Measurements from ENCODE around the gene PRPH.
"Not testable (repeated sequence)": the region's sequence is repeated elsewhere in the genome, so short reads cannot be mapped to it uniquely, and the experiment has no call there.

The PRPH gene

GRCh38 chr12:49295082-49295936 lies at the start of gene PRPH:
TSS of gene PRPH (plus strand) at chr12:49295147. CDS start at chr12:49295201, 54 bp downstream.
- no peak for DNase-seq

DNA sequence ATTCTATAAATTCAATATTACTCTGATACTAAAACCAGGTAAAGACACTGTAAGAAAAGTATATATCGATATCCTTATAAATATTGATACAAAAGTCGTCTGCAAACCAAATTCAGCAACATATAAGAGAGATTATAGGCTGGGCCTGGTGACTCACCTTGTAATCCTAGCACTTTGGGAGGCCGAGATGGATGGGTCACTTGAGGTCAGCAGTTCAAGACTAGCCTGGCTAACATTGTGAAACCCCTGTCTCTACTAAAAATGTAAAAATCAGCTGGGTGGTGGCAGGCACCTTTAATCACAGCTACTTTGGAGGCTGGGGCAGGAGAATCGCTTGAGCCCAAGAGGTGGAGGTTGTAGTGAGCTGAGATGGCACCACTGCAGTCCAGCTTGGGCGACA lies 43.6 kb upstream of the PRPH start:
- no peak for DNase-seq

GRCh38 chr12:49253033-49253623 lies 41.8 kb upstream of the PRPH start:
- no peak for DNase-seq

- DNase-seq = not testable (repeated sequence)
Observed at GRCh38 chr12:49255456-49255855, 39.5 kb upstream of the PRPH start.

- DNase-seq = no peak
Observed at GRCh38 chr12:49255857-49256637, 38.9 kb upstream of the PRPH start.

GRCh38 chr12:49257508-49258184 lies 37.3 kb upstream of the PRPH start:
- DNase-seq = not testable (repeated sequence)

DNA sequence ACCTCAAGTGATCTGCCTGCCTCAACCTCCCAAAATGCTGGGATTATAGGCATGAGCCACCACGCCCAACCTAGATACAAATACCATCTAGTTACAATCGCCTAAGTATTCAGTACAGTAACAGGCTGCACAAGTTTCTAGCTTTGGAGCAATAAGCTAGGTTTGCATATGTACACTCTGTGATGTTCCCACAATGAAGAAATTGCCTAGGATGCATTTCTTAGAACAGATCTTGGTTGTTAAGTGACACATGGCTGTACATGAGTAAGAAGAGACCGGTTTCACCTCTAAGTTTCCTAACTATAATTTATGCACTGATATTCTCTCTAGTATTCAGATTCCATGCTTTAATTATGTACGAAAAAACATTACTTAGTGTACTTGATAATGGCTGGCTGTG lies 35.5 kb upstream of the PRPH start:
- DNase-seq = no peak

GRCh38 chr12:49260166-49260565 lies 34.8 kb upstream of the PRPH start:
- no peak for DNase-seq

GRCh38 chr12:49260571-49261363 lies 34.2 kb upstream of the PRPH start:
- DNase-seq = no peak

GRCh38 chr12:49261721-49262120 lies 33.2 kb upstream of the PRPH start:
- no peak for DNase-seq

- no peak for DNase-seq
Observed at GRCh38 chr12:49263400-49263763, 31.6 kb upstream of the PRPH start.

- no peak for DNase-seq
Observed at GRCh38 chr12:49264466-49264872, 30.5 kb upstream of the PRPH start.

DNA sequence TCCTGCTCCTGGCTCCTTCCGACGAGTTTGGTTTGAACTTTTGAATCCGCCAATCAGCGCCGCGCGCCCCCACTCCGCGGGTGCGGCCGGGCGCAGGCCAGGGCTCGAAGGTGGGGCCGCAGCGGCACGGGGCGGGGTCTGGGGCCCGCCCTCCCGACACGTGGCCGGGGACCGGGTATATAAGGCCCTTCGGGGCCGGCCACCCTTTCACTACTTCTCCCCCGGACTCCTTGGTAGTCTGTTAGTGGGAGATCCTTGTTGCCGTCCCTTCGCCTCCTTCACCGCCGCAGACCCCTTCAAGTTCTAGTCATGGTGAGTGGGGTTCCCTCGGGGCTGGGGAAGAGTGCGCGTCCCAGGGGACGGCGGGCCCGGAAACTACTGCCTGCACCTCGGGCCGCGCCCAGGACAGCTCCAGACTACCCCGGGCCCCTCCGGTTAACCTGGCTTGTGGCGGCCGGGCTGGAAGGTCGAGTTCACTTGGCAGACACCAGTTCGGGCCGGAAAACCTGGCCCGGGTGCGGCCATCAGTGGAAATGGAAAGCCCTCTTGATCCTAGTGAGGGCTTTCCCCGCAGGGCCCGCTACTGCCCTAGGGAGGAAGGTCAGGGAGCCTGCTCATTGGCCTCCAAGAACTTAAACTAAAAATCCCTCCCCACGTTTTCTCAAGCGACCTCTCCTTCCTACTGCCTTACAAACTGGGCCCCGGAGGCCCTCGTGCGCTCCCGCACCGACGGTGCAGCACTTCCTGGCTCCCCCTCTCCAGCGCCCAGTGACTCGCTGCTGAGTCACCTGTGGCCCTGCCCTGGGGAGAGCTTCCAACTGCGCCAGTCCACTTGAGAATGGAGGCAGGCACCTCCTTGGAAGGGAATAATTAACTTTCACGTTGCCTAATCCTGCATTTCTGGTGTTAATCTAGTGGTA lies 29.8 kb upstream of the PRPH start, which contains the start of gene TUBA1C:
TUBA1C (plus strand) TSS at position 210 of the 920 bp plus-strand sequence; CDS start at position 310, 100 bp downstream.
- DNase-seq = peak; percentile 99

DNA sequence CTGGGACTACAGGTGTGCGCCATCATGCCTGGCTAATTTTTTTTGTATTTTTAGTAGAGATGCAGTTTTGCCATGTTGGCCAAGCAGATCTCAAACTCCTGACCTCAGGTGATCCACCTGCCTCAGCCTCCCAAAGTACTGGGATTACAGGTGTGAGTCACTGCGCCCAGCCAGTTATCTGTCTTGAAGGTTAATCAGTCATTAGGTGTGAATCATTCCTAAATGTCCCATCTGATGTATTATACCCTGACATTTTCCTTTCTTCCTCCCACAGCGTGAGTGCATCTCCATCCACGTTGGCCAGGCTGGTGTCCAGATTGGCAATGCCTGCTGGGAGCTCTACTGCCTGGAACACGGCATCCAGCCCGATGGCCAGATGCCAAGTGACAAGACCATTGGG lies 25.8 kb upstream of the PRPH start:
- not testable (repeated sequence) for DNase-seq

DNA sequence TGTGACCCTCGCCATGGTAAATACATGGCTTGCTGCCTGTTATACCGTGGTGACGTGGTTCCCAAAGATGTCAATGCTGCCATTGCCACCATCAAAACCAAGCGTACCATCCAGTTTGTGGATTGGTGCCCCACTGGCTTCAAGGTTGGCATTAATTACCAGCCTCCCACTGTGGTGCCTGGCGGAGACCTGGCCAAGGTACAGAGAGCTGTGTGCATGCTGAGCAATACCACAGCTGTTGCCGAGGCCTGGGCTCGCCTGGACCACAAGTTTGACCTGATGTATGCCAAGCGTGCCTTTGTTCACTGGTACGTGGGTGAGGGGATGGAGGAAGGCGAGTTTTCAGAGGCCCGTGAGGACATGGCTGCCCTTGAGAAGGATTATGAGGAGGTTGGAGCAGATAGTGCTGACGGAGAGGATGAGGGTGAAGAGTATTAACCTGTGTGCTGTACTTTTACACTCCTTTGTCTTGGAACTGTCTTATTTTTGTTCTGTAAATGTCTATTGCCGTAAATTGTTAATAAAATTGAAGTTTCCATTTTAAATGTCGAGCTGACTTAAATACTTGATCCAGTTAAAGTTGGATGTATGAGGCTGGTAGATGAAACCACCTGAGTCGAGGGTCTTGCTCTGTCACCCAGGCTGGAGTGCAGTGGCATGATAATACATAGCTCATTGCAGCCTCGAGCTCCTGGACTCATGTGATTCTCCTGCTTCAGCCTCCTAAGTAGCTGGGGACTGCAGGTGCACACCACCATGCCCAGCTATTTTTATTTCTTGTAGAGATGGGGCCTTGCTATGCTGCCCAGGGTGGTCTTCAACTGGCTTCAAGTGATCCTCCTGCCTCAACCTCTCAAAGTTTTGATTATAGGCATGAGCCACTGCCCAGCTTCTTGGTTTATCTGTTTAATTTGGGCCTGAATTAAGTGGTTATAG lies 21.9 kb upstream of the PRPH start:
- no peak for DNase-seq

- no peak for DNase-seq
Observed at GRCh38 chr12:49273726-49274395, 21.1 kb upstream of the PRPH start.

DNA sequence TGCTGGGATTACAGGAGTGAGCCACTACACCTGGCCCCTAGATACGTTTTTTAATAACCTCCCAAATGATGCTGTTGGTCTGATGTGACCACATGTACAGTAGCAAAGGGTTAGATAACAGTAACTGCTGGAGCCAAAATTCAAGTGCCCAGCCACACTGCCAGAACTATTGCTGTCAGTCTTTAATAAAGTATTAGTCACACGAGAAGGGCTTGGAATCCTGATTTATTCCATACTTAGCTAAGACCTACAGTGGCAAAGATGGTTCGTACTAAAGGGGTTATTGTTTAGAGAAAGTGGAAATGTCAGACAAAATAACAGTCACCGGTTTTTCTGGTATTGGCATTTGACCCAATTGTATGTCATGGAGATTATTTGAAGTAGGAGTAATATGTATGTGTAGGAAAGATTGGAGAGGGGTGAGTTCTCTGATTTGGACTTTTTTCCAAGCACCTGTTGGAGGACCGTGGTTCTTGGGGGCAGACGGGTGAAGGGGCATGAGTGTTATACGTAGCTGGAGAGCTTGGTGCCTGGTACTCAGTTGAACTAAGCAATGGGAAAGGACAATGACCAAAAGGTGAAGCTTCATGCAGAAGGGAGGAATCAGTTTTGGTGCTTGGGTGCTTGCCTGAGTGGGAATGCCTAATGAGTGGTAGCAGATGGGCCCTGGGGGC lies 20.4 kb upstream of the PRPH start:
- no peak for DNase-seq
